ENCODE results near the gene SH3D19.
"Not testable (repeated sequence)": the region's sequence is repeated elsewhere in the genome, so short reads cannot be mapped to it uniquely, and the experiment has no call there.

Gene SH3D19

GRCh38 chr4:151098979-151099228, 226.5 kb downstream of the SH3D19 start:
- H3K36me3 ChIP-seq (ENCODE audit: control insufficient read depth, insufficient read depth, low read length): peaks cover 42% of the 10 kb centered on the region
- H3K9me3 ChIP-seq (ENCODE audit: control insufficient read depth, low read length): no peaks in the 10 kb centered on the region
- H3K4me1 ChIP-seq (ENCODE audit: control insufficient read depth, insufficient read depth, low read length, poor library complexity, severe bottlenecking): no peaks in the 10 kb centered on the region
- no peak overlapping the region for H3K27ac ChIP-seq (ENCODE audit: low read depth, low read length, severe bottlenecking)
- peak overlapping the region; percentile 99 for H3K4me3 ChIP-seq (ENCODE audit: extremely low read depth, insufficient read depth, low read length, poor library complexity, severe bottlenecking)
- WGBS, 2 experiments (ENCODE audit: insufficient coverage in 2 of 2): 55 to 67% methylated on average over 8 of the region's 8 CpGs

DNA sequence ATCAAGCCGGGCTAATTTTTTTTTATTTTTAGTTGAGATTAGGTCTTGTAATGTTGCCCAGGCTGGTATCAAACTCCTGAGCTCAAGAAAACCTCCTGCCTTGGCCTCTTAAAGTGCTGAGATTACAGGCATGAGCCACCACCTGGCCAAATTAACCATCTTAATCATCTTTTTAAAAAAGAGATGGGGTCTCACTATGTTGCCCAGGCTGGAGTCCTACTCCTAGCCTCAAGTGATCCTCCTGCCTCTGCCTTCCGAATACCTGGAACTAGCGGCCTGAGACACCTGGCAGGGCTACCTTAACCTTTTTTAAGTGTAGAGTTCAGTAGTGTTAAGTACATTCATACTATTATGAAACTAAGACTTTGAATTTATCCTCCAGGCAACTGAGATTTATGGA, 227.6 kb downstream of the SH3D19 start:
- Histone ChIP-seq H3K9me3 (ENCODE audit: control insufficient read depth, low read length) (no peaks in the 10 kb centered on the region), H3K36me3 (ENCODE audit: control insufficient read depth, insufficient read depth, low read length) (peaks cover 31% of the 10 kb centered on the region), H3K27ac (ENCODE audit: low read depth, low read length, severe bottlenecking) (no peak overlapping the region), H3K4me1 (ENCODE audit: control insufficient read depth, insufficient read depth, low read length, poor library complexity, severe bottlenecking) (no peaks in the 10 kb centered on the region), H3K4me3 (ENCODE audit: extremely low read depth, insufficient read depth, low read length, poor library complexity, severe bottlenecking) (no peak overlapping the region)
- WGBS, 2 experiments (ENCODE audit: insufficient coverage in 2 of 2): 92% methylated on average over 2 of the region's 3 CpGs; no CpG with 5 or more reads in 1 of the 2 experiments

DNA sequence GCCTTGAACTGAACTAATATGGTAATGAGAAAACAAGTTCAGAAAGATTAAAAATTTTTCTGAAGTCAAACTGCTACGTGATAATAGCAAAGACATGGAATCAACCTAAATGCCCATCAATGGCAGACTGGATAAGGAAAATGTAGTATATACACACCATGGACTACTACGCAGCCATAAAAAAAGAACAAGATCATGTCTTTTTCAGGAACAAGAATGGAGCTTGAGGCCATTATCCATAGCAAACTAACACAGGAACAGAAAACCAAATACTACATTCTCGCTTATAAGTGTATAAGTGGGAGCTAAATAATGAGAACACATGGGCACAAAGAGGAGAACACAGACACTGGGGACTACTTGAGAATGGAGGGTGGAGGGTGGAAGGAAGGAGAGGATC, 230.3 kb downstream of the SH3D19 start:
- Histone ChIP-seq H3K4me1 (ENCODE audit: control insufficient read depth, insufficient read depth, low read length, poor library complexity, severe bottlenecking) (no peaks in the 10 kb centered on the region), H3K36me3 (ENCODE audit: control insufficient read depth, insufficient read depth, low read length) (peaks cover 5% of the 10 kb centered on the region), H3K9me3 (ENCODE audit: control insufficient read depth, low read length) (no peaks in the 10 kb centered on the region), H3K4me3 (ENCODE audit: extremely low read depth, insufficient read depth, low read length, poor library complexity, severe bottlenecking) (no peak overlapping the region), H3K27ac (ENCODE audit: low read depth, low read length, severe bottlenecking) (no peak overlapping the region)
- WGBS, 2 experiments (ENCODE audit: insufficient coverage in 2 of 2): no CpG with 5 or more reads among the region's 3 CpGs

DNA sequence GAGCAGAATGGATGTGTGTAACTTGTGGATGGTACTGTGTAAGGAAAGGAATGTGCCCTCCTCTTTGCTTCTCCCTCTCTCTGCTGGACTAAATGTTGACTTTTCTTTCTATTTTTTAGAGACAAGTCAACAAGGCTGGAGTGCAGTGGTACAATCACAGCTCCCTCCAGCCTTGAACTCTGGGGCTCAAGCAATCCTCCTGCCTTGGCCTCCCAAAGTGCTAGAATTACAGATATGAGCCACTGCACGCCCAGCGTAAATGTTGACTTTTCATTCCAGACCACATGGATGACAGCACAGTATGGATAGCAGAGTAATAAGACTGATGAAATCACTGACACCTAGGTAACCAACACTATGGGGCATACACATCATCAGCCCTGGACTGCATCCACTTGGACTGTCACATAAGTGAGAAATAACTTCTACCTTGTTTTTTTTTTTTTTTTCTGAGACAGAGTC, 231.1 kb downstream of the SH3D19 start:
- H3K36me3 ChIP-seq (ENCODE audit: control insufficient read depth, insufficient read depth, low read length): no peaks in the 10 kb centered on the region
- no peaks in the 10 kb centered on the region for H3K4me1 ChIP-seq (ENCODE audit: control insufficient read depth, insufficient read depth, low read length, poor library complexity, severe bottlenecking)
- H3K9me3 ChIP-seq (ENCODE audit: control insufficient read depth, low read length): no peaks in the 10 kb centered on the region
- no peak overlapping the region for H3K4me3 ChIP-seq (ENCODE audit: extremely low read depth, insufficient read depth, low read length, poor library complexity, severe bottlenecking)
- no peak overlapping the region for H3K27ac ChIP-seq (ENCODE audit: low read depth, low read length, severe bottlenecking)
- 86 to 94% methylated on average over 2 of the region's 2 CpGs for WGBS, 2 experiments (ENCODE audit: insufficient coverage in 2 of 2)

DNA sequence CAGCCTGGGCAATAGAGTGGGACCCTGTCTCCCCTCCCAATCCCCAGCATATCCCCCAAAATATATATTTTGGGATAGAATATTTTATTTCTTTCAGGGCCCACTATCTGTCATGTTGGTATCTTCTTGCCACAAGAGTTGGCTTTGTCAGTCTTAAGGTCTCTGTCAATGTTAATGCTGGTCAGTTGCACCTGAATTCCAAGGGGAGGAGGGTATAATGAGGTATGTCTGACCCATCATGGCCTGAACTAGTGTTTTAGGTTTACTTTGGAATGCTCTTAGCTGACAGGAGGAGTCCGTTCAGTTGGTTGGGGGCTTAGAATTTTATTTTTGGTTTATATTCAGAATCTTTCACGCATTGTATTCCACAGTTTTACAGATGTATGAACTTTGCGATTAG, 232.2 kb downstream of the SH3D19 start:
- Histone ChIP-seq H3K4me1 (ENCODE audit: control insufficient read depth, insufficient read depth, low read length, poor library complexity, severe bottlenecking) (no peaks in the 10 kb centered on the region), H3K9me3 (ENCODE audit: control insufficient read depth, low read length) (no peaks in the 10 kb centered on the region), H3K27ac (ENCODE audit: low read depth, low read length, severe bottlenecking) (no peak overlapping the region), H3K36me3 (ENCODE audit: control insufficient read depth, insufficient read depth, low read length) (no peaks in the 10 kb centered on the region), H3K4me3 (ENCODE audit: extremely low read depth, insufficient read depth, low read length, poor library complexity, severe bottlenecking) (no peak overlapping the region)
- 43 to 100% methylated on average over 1 to 2 of the region's 3 CpGs for WGBS, 2 experiments (ENCODE audit: insufficient coverage in 2 of 2)

- H3K4me3 ChIP-seq (ENCODE audit: extremely low read depth, insufficient read depth, low read length, poor library complexity, severe bottlenecking): no peak overlapping the region
- no peak overlapping the region for H3K27ac ChIP-seq (ENCODE audit: low read depth, low read length, severe bottlenecking)
- no peaks in the 10 kb centered on the region for H3K9me3 ChIP-seq (ENCODE audit: control insufficient read depth, low read length)
- 74 to 96% methylated on average over 2 of the region's 3 CpGs for WGBS, 2 experiments (ENCODE audit: insufficient coverage in 2 of 2)
- H3K4me1 ChIP-seq (ENCODE audit: control insufficient read depth, insufficient read depth, low read length, poor library complexity, severe bottlenecking): no peaks in the 10 kb centered on the region
- no peaks in the 10 kb centered on the region for H3K36me3 ChIP-seq (ENCODE audit: control insufficient read depth, insufficient read depth, low read length)
These were observed 232.9 kb downstream of the SH3D19 start for GRCh38 chr4:151092488-151092887.

- WGBS, 2 experiments (ENCODE audit: insufficient coverage in 2 of 2): no CpG with 5 or more reads among the region's 2 CpGs
- H3K9me3 ChIP-seq (ENCODE audit: control insufficient read depth, low read length): no peaks in the 10 kb centered on the region
- H3K4me3 ChIP-seq (ENCODE audit: extremely low read depth, insufficient read depth, low read length, poor library complexity, severe bottlenecking): no peak overlapping the region
- no peaks in the 10 kb centered on the region for H3K36me3 ChIP-seq (ENCODE audit: control insufficient read depth, insufficient read depth, low read length)
- no peaks in the 10 kb centered on the region for H3K4me1 ChIP-seq (ENCODE audit: control insufficient read depth, insufficient read depth, low read length, poor library complexity, severe bottlenecking)
- H3K27ac ChIP-seq (ENCODE audit: low read depth, low read length, severe bottlenecking): no peak overlapping the region
These were observed 234.4 kb downstream of the SH3D19 start for GRCh38 chr4:151091047-151091446.

DNA sequence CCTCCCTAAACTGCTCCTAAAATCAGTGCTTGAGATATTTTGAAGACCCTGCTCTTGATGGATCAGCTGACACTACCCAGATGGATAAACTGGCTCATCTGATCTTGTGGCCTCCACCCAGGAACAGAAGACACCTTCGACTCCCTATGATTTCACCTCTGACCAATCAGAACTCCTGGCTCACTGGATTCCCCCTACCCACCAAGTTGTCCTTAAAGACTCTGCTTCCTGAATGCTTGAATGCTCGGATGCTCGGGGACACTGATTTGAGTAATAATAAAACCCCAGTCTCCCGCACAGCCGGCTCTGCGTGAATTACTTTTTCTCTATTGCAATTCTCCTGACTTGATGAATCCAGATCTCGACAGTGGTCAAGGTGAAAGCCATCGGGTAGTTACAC, 237.9 kb downstream of the SH3D19 start:
- H3K27ac ChIP-seq (ENCODE audit: low read depth, low read length, severe bottlenecking): no peak overlapping the region
- no peaks in the 10 kb centered on the region for H3K9me3 ChIP-seq (ENCODE audit: control insufficient read depth, low read length)
- H3K36me3 ChIP-seq (ENCODE audit: control insufficient read depth, insufficient read depth, low read length): no peaks in the 10 kb centered on the region
- H3K4me1 ChIP-seq (ENCODE audit: control insufficient read depth, insufficient read depth, low read length, poor library complexity, severe bottlenecking): no peaks in the 10 kb centered on the region
- H3K4me3 ChIP-seq (ENCODE audit: extremely low read depth, insufficient read depth, low read length, poor library complexity, severe bottlenecking): no peak overlapping the region
- WGBS, 2 experiments (ENCODE audit: insufficient coverage in 2 of 2): 75 to 91% methylated on average over 8 of the region's 8 CpGs

- H3K36me3 ChIP-seq (ENCODE audit: control insufficient read depth, insufficient read depth, low read length); H3K4me3 ChIP-seq (ENCODE audit: extremely low read depth, insufficient read depth, low read length, poor library complexity, severe bottlenecking); H3K4me1 ChIP-seq (ENCODE audit: control insufficient read depth, insufficient read depth, low read length, poor library complexity, severe bottlenecking); H3K27ac ChIP-seq (ENCODE audit: low read depth, low read length, severe bottlenecking); H3K9me3 ChIP-seq (ENCODE audit: control insufficient read depth, low read length): not testable (repeated sequence)
- WGBS, 2 experiments (ENCODE audit: insufficient coverage in 2 of 2): 85 to 87% methylated on average over 2 of the region's 2 CpGs
These were observed 247.4 kb downstream of the SH3D19 start for GRCh38 chr4:151077978-151078377.

DNA sequence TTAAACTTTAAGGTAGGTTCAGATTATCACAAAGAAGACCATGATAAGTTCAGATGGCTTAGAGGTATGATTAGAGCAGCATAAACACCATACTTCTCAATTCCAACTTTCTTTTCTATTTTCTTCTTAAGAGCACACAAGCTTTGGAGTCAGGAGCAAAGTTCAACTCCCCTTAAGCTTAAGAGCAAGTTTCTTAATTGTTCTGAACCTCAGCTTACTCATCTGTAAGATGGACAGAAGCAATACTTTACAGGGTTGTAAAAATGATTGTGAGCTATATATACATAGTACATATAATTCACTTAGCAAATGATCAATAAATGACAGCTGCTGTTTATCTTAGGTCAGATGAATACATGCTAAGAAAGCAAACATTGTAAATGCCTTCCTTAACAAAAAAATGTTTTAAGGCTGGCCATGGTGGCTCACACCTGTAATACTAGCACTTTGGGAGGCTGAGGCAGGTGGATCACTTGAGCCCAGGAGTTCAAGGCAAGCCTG, 250.9 kb downstream of the SH3D19 start:
- Histone ChIP-seq H3K4me3 (ENCODE audit: extremely low read depth, insufficient read depth, low read length, poor library complexity, severe bottlenecking) (no peak overlapping the region), H3K36me3 (ENCODE audit: control insufficient read depth, insufficient read depth, low read length) (no peaks in the 10 kb centered on the region), H3K27ac (ENCODE audit: low read depth, low read length, severe bottlenecking) (no peak overlapping the region), H3K9me3 (ENCODE audit: control insufficient read depth, low read length) (no peaks in the 10 kb centered on the region), H3K4me1 (ENCODE audit: control insufficient read depth, insufficient read depth, low read length, poor library complexity, severe bottlenecking) (no peaks in the 10 kb centered on the region)
